Measurements from ENCODE around the gene NSUN6. TPM values are rescaled to one million over a fixed set of nuclear protein-coding genes. Genes with fewer than 3 reads are reported as not detected.

The NSUN6 gene
- total and polyA plus RNA-seq, 8 donors = 8.1 to 33.9 (median 30.6) TPM

GRCh38 chr10:18687706-18688105, 36.3 kb upstream of the NSUN6 start:
- no peaks in the 10 kb centered on the region for H3K9me3 ChIP-seq
- H3K27me3 ChIP-seq = no peaks in the 10 kb centered on the region
- no peaks in the 10 kb centered on the region for H3K4me1 ChIP-seq
- H3K27ac ChIP-seq = no peak overlapping the region
- intact Hi-C loops (cut with DNase I) = no loop called here
- TF ChIP-seq CTCF (IDR thresholded peaks at IDR 0.05) = no peak
- ATAC-seq (no peak), DNase-seq (no peak)
- H3K4me3 ChIP-seq = no peak overlapping the region
- H3K36me3 ChIP-seq = no peaks in the 10 kb centered on the region

GRCh38 chr10:18687195-18687594, 35.8 kb upstream of the NSUN6 start:
- no peak overlapping the region for H3K4me3 ChIP-seq
- no peaks in the 10 kb centered on the region for H3K4me1 ChIP-seq
- no peak overlapping the region for H3K27ac ChIP-seq
- H3K9me3 ChIP-seq = no peaks in the 10 kb centered on the region
- no peaks in the 10 kb centered on the region for H3K36me3 ChIP-seq
- intact Hi-C loops (cut with DNase I) = no loop called here
- ATAC-seq = no peak
- no peaks in the 10 kb centered on the region for H3K27me3 ChIP-seq
- TF ChIP-seq CTCF (IDR thresholded peaks at IDR 0.05) = no peak
- no peak for DNase-seq

- intact Hi-C loops (cut with DNase I) = no loop called here
- Histone ChIP-seq H3K36me3 (no peaks in the 10 kb centered on the region), H3K4me3 (no peak overlapping the region), H3K27ac (no peak overlapping the region), H3K27me3 (no peaks in the 10 kb centered on the region), H3K9me3 (no peaks in the 10 kb centered on the region), H3K4me1 (peaks cover 0 to 8% of the 10 kb centered on the region in 2 donors)
- TF ChIP-seq CTCF (IDR thresholded peaks at IDR 0.05) = no peak
- ATAC-seq (no peak), DNase-seq (no peak)
Observed at GRCh38 chr10:18685555-18685954, 34.2 kb upstream of the NSUN6 start.

- peaks cover 0 to 8% of the 10 kb centered on the region in 2 donors for H3K4me1 ChIP-seq
- no peak overlapping the region for H3K4me3 ChIP-seq
Observed at GRCh38 chr10:18684953-18685352, 33.6 kb upstream of the NSUN6 start.

GRCh38 chr10:18684416-18684815, 33.0 kb upstream of the NSUN6 start:
- Histone ChIP-seq H3K9me3 (no peaks in the 10 kb centered on the region), H3K36me3 (no peaks in the 10 kb centered on the region), H3K27me3 (no peaks in the 10 kb centered on the region), H3K27ac (no peak overlapping the region), H3K4me3 (no peak overlapping the region), H3K4me1 (peaks cover 0 to 8% of the 10 kb centered on the region in 2 donors)
- intact Hi-C loops (cut with DNase I) = no loop called here
- no peak for ATAC-seq
- no peak for TF ChIP-seq CTCF (IDR thresholded peaks at IDR 0.05)
- DNase-seq = no peak

More at GRCh38 chr10:18684953-18685352, 33.6 kb upstream of the NSUN6 start:
- no peaks in the 10 kb centered on the region for H3K36me3 ChIP-seq
- no peak for TF ChIP-seq CTCF (IDR thresholded peaks at IDR 0.05)
- DNase-seq (no peak), ATAC-seq (no peak)
- H3K27me3 ChIP-seq = no peaks in the 10 kb centered on the region
- no peaks in the 10 kb centered on the region for H3K9me3 ChIP-seq
- H3K27ac ChIP-seq = no peak overlapping the region
- intact Hi-C loops (cut with DNase I) = no loop called here

Data from left lung (tissue), 10 donors.